WTC11 (cell line): ENCODE data around the gene ANXA9. TPM values are rescaled to one million over a fixed set of nuclear protein-coding genes. Genes with fewer than 3 reads are reported as not detected.

Experiments used
- ATAC-seq: fragments of 200-7000 bp; cut with Tn5 transposase; 2 replicates; pipeline ENCODE4 v1.10.0; 2021; ENCODE audit warnings: mild to moderate bottlenecking, moderate library complexity
- CTCF ChIA-PET: fragments of 300-600 bp; sonication (Branson Sonifier 250); formaldehyde crosslinking; loops from one replicate; lab custom pipeline; 2021; ENCODE audit warnings: antibody characterized with exemption; lab: Charles Lee
- POLR2A ChIA-PET: fragments of 350-600 bp; sonication (Branson Sonifier 250); formaldehyde crosslinking; loops from one replicate; lab custom pipeline; 2021; ENCODE audit warnings: antibody characterized with exemption; lab: Charles Lee
- DNase-seq: peaks from one replicate; pipeline ENCODE4 v3.0.0; 2021; ENCODE audit warnings: low spot score
- H3K27ac Mint-ChIP-seq: 2 replicates; pipeline ENCODE4 v1.8.0; 2021; ENCODE audit warnings: mixed read lengths
- H3K27me3 Mint-ChIP-seq: 2 replicates; pipeline ENCODE4 v1.8.0; 2021; ENCODE audit warnings: low read depth, mild to moderate bottlenecking, moderate library complexity, mixed read lengths
- H3K36me3 Mint-ChIP-seq: 2 replicates; pipeline ENCODE4 v1.8.0; 2021; ENCODE audit warnings: mixed read lengths
- H3K4me1 Mint-ChIP-seq: 2 replicates; pipeline ENCODE4 v1.8.0; 2022; ENCODE audit warnings: mixed read lengths
- H3K4me3 Mint-ChIP-seq: 2 replicates; pipeline ENCODE4 v1.8.0; 2021; ENCODE audit warnings: mild to moderate bottlenecking, moderate library complexity, mixed read lengths
- H3K9me3 Mint-ChIP-seq: 2 replicates; pipeline ENCODE4 v1.8.0; 2021; ENCODE audit warnings: mixed read lengths
- CREM ChIP-seq: sonication (generic); formaldehyde crosslinking; IDR thresholded peaks from 2 replicates; pipeline ENCODE4 v1.8.1; 2022; ENCODE audit warnings: mild to moderate bottlenecking, missing genetic modification reagents, moderate library complexity
- ESRRA ChIP-seq: sonication (generic); formaldehyde crosslinking; IDR thresholded peaks from 2 replicates; pipeline ENCODE4 v1.8.1; 2022; ENCODE audit warnings: mild to moderate bottlenecking, missing genetic modification reagents, borderline replicate concordance
- ETV6 ChIP-seq: sonication (generic); formaldehyde crosslinking; IDR thresholded peaks from 2 replicates; pipeline ENCODE4 v1.8.1; 2022; ENCODE audit warnings: mild to moderate bottlenecking, missing genetic modification reagents
- FOXK1 ChIP-seq: sonication (generic); formaldehyde crosslinking; IDR thresholded peaks from 2 replicates; pipeline ENCODE4 v1.8.0; 2022; ENCODE audit warnings: mild to moderate bottlenecking, moderate library complexity, missing genetic modification reagents
- GABPB1 ChIP-seq: sonication (generic); formaldehyde crosslinking; IDR thresholded peaks from 2 replicates; pipeline ENCODE4 v1.8.1; 2023; ENCODE audit warnings: mild to moderate bottlenecking, missing genetic modification reagents
- KAT7 ChIP-seq: sonication (generic); formaldehyde crosslinking; IDR thresholded peaks from 2 replicates; pipeline ENCODE4 v1.8.1; 2023; ENCODE audit warnings: missing genetic modification reagents, mild to moderate bottlenecking, borderline replicate concordance
- RORB ChIP-seq: fragments of 250-450 bp; sonication (Bioruptor Pico); IDR thresholded peaks from 2 replicates; pipeline ENCODE4 v1.9.0; 2021; ENCODE audit warnings: mild to moderate bottlenecking
- TEAD1 ChIP-seq: sonication (generic); formaldehyde crosslinking; IDR thresholded peaks from 2 replicates; pipeline ENCODE4 v1.8.0; 2022; ENCODE audit warnings: mild to moderate bottlenecking, missing genetic modification reagents
- ZNF121 ChIP-seq: sonication (generic); formaldehyde crosslinking; IDR thresholded peaks from 2 replicates; pipeline ENCODE4 v1.8.0; 2023; ENCODE audit warnings: missing genetic modification reagents
- ZNF263 ChIP-seq: sonication (generic); formaldehyde crosslinking; IDR thresholded peaks from 2 replicates; pipeline ENCODE4 v1.8.1; 2022; ENCODE audit warnings: low read depth, mild to moderate bottlenecking, moderate library complexity, missing genetic modification reagents
- ZNF317 ChIP-seq: sonication (generic); formaldehyde crosslinking; IDR thresholded peaks from 2 replicates; pipeline ENCODE4 v1.8.1; 2023; ENCODE audit warnings: low read depth, mild to moderate bottlenecking, moderate library complexity, missing genetic modification reagents, borderline replicate concordance
- ZNF423 ChIP-seq: fragments of 250-450 bp; sonication (Bioruptor Pico); IDR thresholded peaks from 2 replicates; pipeline ENCODE4 v2.1.2; 2022; ENCODE audit warnings: mild to moderate bottlenecking, moderate library complexity
- total RNA-seq: library from RNA; stranded (reverse); gene quantifications from 3 replicates; pipeline ENCODE4 v1.2.3, GENCODE V29; 2021
- TF ChIP-seq, protein P1 (sequence below): sonication (generic); formaldehyde crosslinking; IDR thresholded peaks from 2 replicates; pipeline ENCODE4 v1.8.0; 2022; ENCODE audit warnings: mild to moderate bottlenecking, missing genetic modification reagents
- TF ChIP-seq, protein P2 (sequence below): sonication (generic); formaldehyde crosslinking; IDR thresholded peaks from 2 replicates; pipeline ENCODE4 v1.8.0; 2022; ENCODE audit warnings: mild to moderate bottlenecking, missing genetic modification reagents
- TF ChIP-seq, protein P3 (sequence below): sonication (generic); formaldehyde crosslinking; IDR thresholded peaks from 2 replicates; pipeline ENCODE4 v1.8.1; 2023; ENCODE audit warnings: mild to moderate bottlenecking, moderate library complexity, missing genetic modification reagents
- TF ChIP-seq, protein P4 (sequence below): sonication (generic); formaldehyde crosslinking; IDR thresholded peaks from 2 replicates; pipeline ENCODE4 v1.8.0; 2023; ENCODE audit warnings: missing genetic modification reagents, mild to moderate bottlenecking, borderline replicate concordance
- TF ChIP-seq, protein P5 (sequence below): sonication (generic); formaldehyde crosslinking; IDR thresholded peaks from 2 replicates; pipeline ENCODE4 v1.8.0; 2022; ENCODE audit warnings: missing genetic modification reagents

The ANXA9 gene
- total RNA-seq, 1 experiment from 2014 or later = 1.6 TPM

DNA sequence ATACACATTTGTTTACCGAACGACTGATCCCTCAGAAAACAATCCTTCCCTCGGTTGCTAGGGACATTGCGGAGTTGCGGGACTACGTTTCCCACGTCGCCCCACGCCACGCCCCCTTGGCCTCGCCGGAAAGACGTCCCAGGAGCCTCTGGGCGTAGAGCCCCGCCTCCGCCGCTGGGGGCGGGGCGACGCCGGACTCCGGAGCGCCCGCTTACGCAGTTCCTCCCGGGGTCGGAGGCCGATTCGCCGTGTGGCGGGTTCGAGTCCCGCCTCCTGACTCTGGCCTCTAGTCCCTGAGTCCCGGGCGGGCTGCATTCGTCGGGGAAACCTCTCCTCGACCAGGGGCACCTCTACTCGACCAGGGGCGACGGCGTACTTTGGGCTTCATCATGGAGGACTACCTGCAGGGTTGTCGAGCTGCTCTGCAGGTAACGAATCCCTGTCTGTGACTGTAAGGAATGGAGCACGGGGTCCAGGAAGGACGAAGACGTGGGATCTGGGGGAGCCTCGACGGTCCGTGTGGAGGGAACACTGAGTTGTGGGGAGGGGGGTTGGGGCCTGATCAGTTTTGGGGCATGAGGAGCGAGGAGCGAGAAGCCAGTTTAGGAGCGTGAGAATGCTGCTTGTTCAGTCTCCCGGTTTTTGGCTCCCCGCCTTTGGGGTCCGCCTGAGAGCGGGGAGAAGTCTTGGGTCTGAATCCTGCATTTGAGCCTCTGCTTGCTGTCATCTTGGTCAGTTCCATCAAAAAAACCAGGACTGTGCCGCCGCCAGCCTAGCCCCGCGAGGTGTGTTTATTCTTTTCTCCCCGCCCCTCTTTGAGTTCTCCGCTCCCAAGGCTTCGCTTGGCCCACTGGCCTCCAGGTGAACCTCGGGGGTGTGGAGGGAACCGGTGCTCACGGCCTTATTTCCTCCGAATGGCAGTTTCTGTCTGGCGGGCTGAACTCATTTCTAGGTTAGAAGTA lies 26.4 kb downstream of the ANXA9 start, which contains the start of gene PRUNE1 (continued):
- TF ChIP-seq, protein P1, sequence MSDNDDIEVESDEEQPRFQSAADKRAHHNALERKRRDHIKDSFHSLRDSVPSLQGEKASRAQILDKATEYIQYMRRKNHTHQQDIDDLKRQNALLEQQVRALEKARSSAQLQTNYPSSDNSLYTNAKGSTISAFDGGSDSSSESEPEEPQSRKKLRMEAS (CRISPR knock-in tag) = peak; percentile 73
- TF ChIP-seq KAT7 (CRISPR knock-in tag) (peak; percentile 82; the same call in 1 of the 2 replicates), FOXK1 (CRISPR knock-in tag) (no peak; the same call in 1 of the 2 replicates), ESRRA (CRISPR knock-in tag) (0 out of 2 replicates have a peak, but pooled peaks have one; percentile 40)

DNA sequence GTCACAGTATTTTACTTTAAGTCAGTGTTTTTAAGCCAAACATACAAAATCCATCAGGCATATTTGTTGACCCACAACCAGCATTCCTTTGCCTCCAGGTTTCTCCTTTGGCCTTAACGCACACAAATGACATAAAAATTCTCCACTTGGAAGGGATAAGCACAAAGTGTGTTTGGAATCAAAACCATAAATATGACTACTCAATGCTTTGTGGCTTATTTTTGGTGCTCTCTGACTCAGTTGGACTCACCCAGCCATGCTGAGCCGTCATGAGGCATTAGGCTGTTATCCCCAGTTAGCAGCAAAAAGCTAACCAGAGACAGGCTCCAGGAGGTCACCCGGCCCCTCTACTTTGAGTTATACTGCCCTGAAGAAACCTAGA lies 27.1 kb downstream of the ANXA9 start:
- Mint-ChIP-seq H3K4me1 (peaks cover 38% of the 10 kb centered on the region), H3K4me3 (peak overlapping the region; percentile 94), H3K9me3 (no peaks in the 10 kb centered on the region), H3K27ac (no peak overlapping the region), H3K27me3 (no peaks in the 10 kb centered on the region), H3K36me3 (no peaks in the 10 kb centered on the region)
- TF ChIP-seq, protein P2, sequence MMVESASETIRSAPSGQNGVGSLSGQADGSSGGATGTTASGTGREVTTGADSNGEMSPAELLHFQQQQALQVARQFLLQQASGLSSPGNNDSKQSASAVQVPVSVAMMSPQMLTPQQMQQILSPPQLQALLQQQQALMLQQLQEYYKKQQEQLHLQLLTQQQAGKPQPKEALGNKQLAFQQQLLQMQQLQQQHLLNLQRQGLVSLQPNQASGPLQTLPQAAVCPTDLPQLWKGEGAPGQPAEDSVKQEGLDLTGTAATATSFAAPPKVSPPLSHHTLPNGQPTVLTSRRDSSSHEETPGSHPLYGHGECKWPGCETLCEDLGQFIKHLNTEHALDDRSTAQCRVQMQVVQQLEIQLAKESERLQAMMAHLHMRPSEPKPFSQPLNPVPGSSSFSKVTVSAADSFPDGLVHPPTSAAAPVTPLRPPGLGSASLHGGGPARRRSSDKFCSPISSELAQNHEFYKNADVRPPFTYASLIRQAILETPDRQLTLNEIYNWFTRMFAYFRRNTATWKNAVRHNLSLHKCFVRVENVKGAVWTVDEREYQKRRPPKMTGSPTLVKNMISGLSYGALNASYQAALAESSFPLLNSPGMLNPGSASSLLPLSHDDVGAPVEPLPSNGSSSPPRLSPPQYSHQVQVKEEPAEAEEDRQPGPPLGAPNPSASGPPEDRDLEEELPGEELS (CRISPR knock-in tag) = no peak
- TF ChIP-seq ZNF423 (CRISPR knock-in tag) = no peak
- no peak for TF ChIP-seq ESRRA (CRISPR knock-in tag)
- TF ChIP-seq ZNF263 (CRISPR knock-in tag) = no peak
- TF ChIP-seq GABPB1 = no peak
- no peak for TF ChIP-seq FOXK1 (CRISPR knock-in tag)
- TF ChIP-seq CREM (CRISPR knock-in tag) = no peak
- no peak for TF ChIP-seq TEAD1 (CRISPR knock-in tag)
- TF ChIP-seq RORB (CRISPR knock-in tag) = no peak
- TF ChIP-seq, protein P3, sequence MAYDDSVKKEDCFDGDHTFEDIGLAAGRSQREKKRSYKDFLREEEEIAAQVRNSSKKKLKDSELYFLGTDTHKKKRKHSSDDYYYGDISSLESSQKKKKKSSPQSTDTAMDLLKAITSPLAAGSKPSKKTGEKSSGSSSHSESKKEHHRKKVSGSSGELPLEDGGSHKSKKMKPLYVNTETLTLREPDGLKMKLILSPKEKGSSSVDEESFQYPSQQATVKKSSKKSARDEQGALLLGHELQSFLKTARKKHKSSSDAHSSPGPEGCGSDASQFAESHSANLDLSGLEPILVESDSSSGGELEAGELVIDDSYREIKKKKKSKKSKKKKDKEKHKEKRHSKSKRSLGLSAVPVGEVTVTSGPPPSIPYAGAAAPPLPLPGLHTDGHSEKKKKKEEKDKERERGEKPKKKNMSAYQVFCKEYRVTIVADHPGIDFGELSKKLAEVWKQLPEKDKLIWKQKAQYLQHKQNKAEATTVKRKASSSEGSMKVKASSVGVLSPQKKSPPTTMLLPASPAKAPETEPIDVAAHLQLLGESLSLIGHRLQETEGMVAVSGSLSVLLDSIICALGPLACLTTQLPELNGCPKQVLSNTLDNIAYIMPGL (CRISPR knock-in tag) = no peak
- TF ChIP-seq, protein P4, sequence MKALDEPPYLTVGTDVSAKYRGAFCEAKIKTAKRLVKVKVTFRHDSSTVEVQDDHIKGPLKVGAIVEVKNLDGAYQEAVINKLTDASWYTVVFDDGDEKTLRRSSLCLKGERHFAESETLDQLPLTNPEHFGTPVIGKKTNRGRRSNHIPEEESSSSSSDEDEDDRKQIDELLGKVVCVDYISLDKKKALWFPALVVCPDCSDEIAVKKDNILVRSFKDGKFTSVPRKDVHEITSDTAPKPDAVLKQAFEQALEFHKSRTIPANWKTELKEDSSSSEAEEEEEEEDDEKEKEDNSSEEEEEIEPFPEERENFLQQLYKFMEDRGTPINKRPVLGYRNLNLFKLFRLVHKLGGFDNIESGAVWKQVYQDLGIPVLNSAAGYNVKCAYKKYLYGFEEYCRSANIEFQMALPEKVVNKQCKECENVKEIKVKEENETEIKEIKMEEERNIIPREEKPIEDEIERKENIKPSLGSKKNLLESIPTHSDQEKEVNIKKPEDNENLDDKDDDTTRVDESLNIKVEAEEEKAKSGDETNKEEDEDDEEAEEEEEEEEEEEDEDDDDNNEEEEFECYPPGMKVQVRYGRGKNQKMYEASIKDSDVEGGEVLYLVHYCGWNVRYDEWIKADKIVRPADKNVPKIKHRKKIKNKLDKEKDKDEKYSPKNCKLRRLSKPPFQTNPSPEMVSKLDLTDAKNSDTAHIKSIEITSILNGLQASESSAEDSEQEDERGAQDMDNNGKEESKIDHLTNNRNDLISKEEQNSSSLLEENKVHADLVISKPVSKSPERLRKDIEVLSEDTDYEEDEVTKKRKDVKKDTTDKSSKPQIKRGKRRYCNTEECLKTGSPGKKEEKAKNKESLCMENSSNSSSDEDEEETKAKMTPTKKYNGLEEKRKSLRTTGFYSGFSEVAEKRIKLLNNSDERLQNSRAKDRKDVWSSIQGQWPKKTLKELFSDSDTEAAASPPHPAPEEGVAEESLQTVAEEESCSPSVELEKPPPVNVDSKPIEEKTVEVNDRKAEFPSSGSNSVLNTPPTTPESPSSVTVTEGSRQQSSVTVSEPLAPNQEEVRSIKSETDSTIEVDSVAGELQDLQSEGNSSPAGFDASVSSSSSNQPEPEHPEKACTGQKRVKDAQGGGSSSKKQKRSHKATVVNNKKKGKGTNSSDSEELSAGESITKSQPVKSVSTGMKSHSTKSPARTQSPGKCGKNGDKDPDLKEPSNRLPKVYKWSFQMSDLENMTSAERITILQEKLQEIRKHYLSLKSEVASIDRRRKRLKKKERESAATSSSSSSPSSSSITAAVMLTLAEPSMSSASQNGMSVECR = no peak
- no peak for TF ChIP-seq ZNF317 (CRISPR knock-in tag)
- TF ChIP-seq, protein P5, sequence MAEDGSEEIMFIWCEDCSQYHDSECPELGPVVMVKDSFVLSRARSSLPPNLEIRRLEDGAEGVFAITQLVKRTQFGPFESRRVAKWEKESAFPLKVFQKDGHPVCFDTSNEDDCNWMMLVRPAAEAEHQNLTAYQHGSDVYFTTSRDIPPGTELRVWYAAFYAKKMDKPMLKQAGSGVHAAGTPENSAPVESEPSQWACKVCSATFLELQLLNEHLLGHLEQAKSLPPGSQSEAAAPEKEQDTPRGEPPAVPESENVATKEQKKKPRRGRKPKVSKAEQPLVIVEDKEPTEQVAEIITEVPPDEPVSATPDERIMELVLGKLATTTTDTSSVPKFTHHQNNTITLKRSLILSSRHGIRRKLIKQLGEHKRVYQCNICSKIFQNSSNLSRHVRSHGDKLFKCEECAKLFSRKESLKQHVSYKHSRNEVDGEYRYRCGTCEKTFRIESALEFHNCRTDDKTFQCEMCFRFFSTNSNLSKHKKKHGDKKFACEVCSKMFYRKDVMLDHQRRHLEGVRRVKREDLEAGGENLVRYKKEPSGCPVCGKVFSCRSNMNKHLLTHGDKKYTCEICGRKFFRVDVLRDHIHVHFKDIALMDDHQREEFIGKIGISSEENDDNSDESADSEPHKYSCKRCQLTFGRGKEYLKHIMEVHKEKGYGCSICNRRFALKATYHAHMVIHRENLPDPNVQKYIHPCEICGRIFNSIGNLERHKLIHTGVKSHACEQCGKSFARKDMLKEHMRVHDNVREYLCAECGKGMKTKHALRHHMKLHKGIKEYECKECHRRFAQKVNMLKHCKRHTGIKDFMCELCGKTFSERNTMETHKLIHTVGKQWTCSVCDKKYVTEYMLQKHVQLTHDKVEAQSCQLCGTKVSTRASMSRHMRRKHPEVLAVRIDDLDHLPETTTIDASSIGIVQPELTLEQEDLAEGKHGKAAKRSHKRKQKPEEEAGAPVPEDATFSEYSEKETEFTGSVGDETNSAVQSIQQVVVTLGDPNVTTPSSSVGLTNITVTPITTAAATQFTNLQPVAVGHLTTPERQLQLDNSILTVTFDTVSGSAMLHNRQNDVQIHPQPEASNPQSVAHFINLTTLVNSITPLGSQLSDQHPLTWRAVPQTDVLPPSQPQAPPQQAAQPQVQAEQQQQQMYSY = no peak
- TF ChIP-seq ETV6 (CRISPR knock-in tag) = no peak
- TF ChIP-seq ZNF121 = no peak
- ChIA-PET POLR2A (no interaction called here), CTCF (no interaction called here)
- ATAC-seq (no peak), DNase-seq (no peak)
